Peyer's patch (tissue), 4 donors: ENCODE data around the gene NDRG4. TPM values are rescaled to one million over a fixed set of nuclear protein-coding genes. Genes with fewer than 3 reads are reported as not detected.

Experiments
- DNase-seq, 3 donors: peaks; one replicate each; pipeline ENCODE4 v3.0.0-alpha.2; 2017 to 2019
- H3K27ac ChIP-seq, 4 donors: fragments of 200-600 bp; sonication (generic); one replicate each; pipeline ENCODE4 v1.5.1; 2016 to 2019
- H3K27me3 ChIP-seq, 2 donors: fragments of 200-600 bp; sonication (generic); one replicate each; pipeline ENCODE4 v1.5.1; 2019
- H3K36me3 ChIP-seq, 3 donors: fragments of 200-600 bp; sonication (generic); one replicate each; pipeline ENCODE4 v1.5.1; 2016 to 2019
- H3K4me1 ChIP-seq, 4 donors: fragments of 200-600 bp; sonication (generic); one replicate each; pipeline ENCODE4 v1.5.1; 2016 to 2019
- H3K4me3 ChIP-seq, 4 donors: fragments of 200-600 bp; sonication (generic); 1 replicate in 3 of 4; 2 replicates in 1 of 4; pipeline ENCODE4 v1.5.1; 2016 to 2019; ENCODE audit warnings: mild to moderate bottlenecking in 1 of 4
- H3K9me3 ChIP-seq, 4 donors: fragments of 200-600 bp; sonication (generic); one replicate each; pipeline ENCODE4 v1.5.1; 2016 to 2019; ENCODE audit warnings: mild to moderate bottlenecking in 1 of 4
- CTCF ChIP-seq, 6 experiments: fragments of 450-650 bp in 4 of 6; fragments of 200-600 bp in 2 of 6; sonication (generic) in 1 of 6; IDR thresholded peaks; one replicate each; pipeline ENCODE4 v1.5.1; 2017 to 2019; ENCODE audit warnings: antibody characterized with exemption in 6 of 6, mild to moderate bottlenecking in 3 of 6, moderate library complexity in 1 of 6
- POLR2A ChIP-seq, 2 donors: fragments of 450-650 bp; IDR thresholded peaks; one replicate each; pipeline ENCODE4 v1.5.1; 2017; ENCODE audit warnings: antibody characterized with exemption in 2 of 2, mild to moderate bottlenecking in 2 of 2, moderate library complexity in 2 of 2
- total RNA-seq, 4 donors: library from RNA; depleted of rRNA; stranded (reverse); fragments of >200 nt; gene quantifications; one replicate each; pipeline ENCODE4 v1.1.0, GENCODE V29; 2016

The NDRG4 gene
- total RNA-seq, 4 donors from 2014 or later = 2.1 to 7.1 (median 4.9) TPM; not detected in 1

GRCh38 chr16:58459344-58460218 is 40.4 kb upstream of the NDRG4 start:
- peaks cover 0 to 19% of the 10 kb centered on the region in 2 donors for H3K27me3 ChIP-seq
- peaks cover 0 to 15% (median 11%) of the 10 kb centered on the region in 4 donors for H3K4me1 ChIP-seq
- no peaks in the 10 kb centered on the region for H3K36me3 ChIP-seq
- H3K27ac ChIP-seq = no peak overlapping the region
- TF ChIP-seq POLR2A (IDR thresholded peaks at IDR 0.05) (no peak), CTCF (IDR thresholded peaks at IDR 0.05) (no peak)
- H3K4me3 ChIP-seq = no peak overlapping the region
- no peaks in the 10 kb centered on the region for H3K9me3 ChIP-seq
- no peak for DNase-seq

GRCh38 chr16:58460219-58460610 is 39.7 kb upstream of the NDRG4 start:
- no peak for DNase-seq
- no peak overlapping the region for H3K27ac ChIP-seq
- no peak overlapping the region for H3K4me3 ChIP-seq
- H3K36me3 ChIP-seq = no peaks in the 10 kb centered on the region
- H3K4me1 ChIP-seq = peaks cover 0 to 18% (median 12%) of the 10 kb centered on the region in 4 donors
- TF ChIP-seq CTCF (IDR thresholded peaks at IDR 0.05) (no peak), POLR2A (IDR thresholded peaks at IDR 0.05) (no peak)
- H3K27me3 ChIP-seq = peaks cover 0 to 26% of the 10 kb centered on the region in 2 donors
- H3K9me3 ChIP-seq = no peaks in the 10 kb centered on the region

GRCh38 chr16:58461056-58461455 is 38.9 kb upstream of the NDRG4 start:
- no peak overlapping the region for H3K27ac ChIP-seq
- DNase-seq = no peak
- H3K4me1 ChIP-seq = peaks cover 0 to 18% (median 12%) of the 10 kb centered on the region in 4 donors
- no peaks in the 10 kb centered on the region for H3K36me3 ChIP-seq
- H3K4me3 ChIP-seq = no peak overlapping the region
- TF ChIP-seq CTCF (IDR thresholded peaks at IDR 0.05) (no peak), POLR2A (IDR thresholded peaks at IDR 0.05) (no peak)
- H3K27me3 ChIP-seq = peaks cover 0 to 33% of the 10 kb centered on the region in 2 donors
- no peaks in the 10 kb centered on the region for H3K9me3 ChIP-seq

- H3K4me3 ChIP-seq = no peak overlapping the region
- H3K27me3 ChIP-seq = peaks cover 0 to 36% of the 10 kb centered on the region in 2 donors
- TF ChIP-seq POLR2A (IDR thresholded peaks at IDR 0.05) = no peak
- TF ChIP-seq CTCF (IDR thresholded peaks at IDR 0.05) = no peak
- no peaks in the 10 kb centered on the region for H3K36me3 ChIP-seq
- peaks cover 0 to 18% (median 12%) of the 10 kb centered on the region in 4 donors for H3K4me1 ChIP-seq
- no peak for DNase-seq
- H3K9me3 ChIP-seq = no peaks in the 10 kb centered on the region
- H3K27ac ChIP-seq = no peak overlapping the region
Measured at GRCh38 chr16:58461640-58462039, 38.3 kb upstream of the NDRG4 start.

GRCh38 chr16:58462089-58462488 is 37.9 kb upstream of the NDRG4 start:
- TF ChIP-seq CTCF (IDR thresholded peaks at IDR 0.05) = no peak
- no peak for TF ChIP-seq POLR2A (IDR thresholded peaks at IDR 0.05)
- Histone ChIP-seq H3K27ac (no peak overlapping the region), H3K27me3 (peaks cover 0 to 36% of the 10 kb centered on the region in 2 donors), H3K4me1 (peaks cover 0 to 18% (median 12%) of the 10 kb centered on the region in 4 donors), H3K36me3 (no peaks in the 10 kb centered on the region), H3K4me3 (no peak overlapping the region), H3K9me3 (no peaks in the 10 kb centered on the region)
- DNase-seq = no peak
